ENCODE data around the gene UMODL1. TPM values are rescaled to one million over a fixed set of nuclear protein-coding genes. Genes with fewer than 3 reads are reported as not detected.

UMODL1 gene
- total and polyA plus RNA-seq, 2 donors (not counting 3 experiments of a cell fraction or from before 2014, with no cell fraction given) = not detected

DNA sequence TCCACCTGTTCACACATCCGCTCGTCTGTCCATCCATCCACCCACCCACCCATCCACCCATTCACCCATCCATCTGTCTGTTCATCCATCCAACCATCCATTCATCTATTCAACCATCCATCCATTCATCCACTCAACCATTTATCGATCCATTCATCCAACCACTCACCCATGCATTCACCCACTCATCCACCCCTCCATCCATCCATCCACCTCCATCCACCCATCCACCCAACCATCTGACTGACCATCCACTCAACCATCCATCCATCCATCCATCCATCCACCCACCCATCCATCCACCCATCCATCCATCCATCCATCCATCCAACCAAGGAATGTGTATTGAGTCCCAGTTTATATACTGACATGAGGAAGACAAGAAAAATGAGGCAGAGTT lies 73.1 kb downstream of the UMODL1 start:
- CTCF ChIA-PET = interaction anchor here (0.9 to 5.3 kb wide), 6 partner anchors 9 to 166 kb away, joined by 4 to 131 read pairs (median 10); no protein-coding TSS in a partner anchor
- dilution Hi-C loops (cut with MboI; ENCODE audit: extremely low pct_ligation_motif_present, low sequenced_read_pairs) (no loop called here), intact Hi-C loops (cut with micrococcal nuclease) (loop anchor here (10.0 kb wide), 1 partner anchor 191 kb away; no protein-coding TSS in a partner anchor)

More for the DNA sequence above, 73.1 kb downstream of the UMODL1 start:
- no peak overlapping the region for H3K27ac ChIP-seq (ENCODE audit: insufficient read depth, low read depth, low read length)
- no peak overlapping the region for H3K4me2 ChIP-seq (ENCODE audit: insufficient read depth, low read length)
- no peaks in the 10 kb centered on the region for H3K79me2 ChIP-seq (ENCODE audit: control insufficient read depth, insufficient read depth, low read length)
- no peaks in the 10 kb centered on the region for H3K36me3 ChIP-seq (ENCODE audit: control insufficient read depth in 2 of 2, extremely low read depth in 1 of 2, insufficient read depth in 2 of 2, low read length in 2 of 2)
- H3K27me3 ChIP-seq (ENCODE audit: control insufficient read depth in 2 of 2, insufficient read depth in 2 of 2, low read length in 2 of 2) = peaks cover 0 to 2% of the 10 kb centered on the region in 2 experiments
- POLR2A ChIA-PET = no interaction called here
- TF ChIP-seq MYC (IDR thresholded peaks at IDR 0.05; ENCODE audit: low read depth, low read length) = no peak
- no peak for TF ChIP-seq FOS (IDR thresholded peaks at IDR 0.05; ENCODE audit: borderline replicate concordance, insufficient read depth, low read length)
- no peak for TF ChIP-seq POLR2AphosphoS5 (IDR thresholded peaks at IDR 0.05; ENCODE audit: insufficient read depth, low read depth, low read length)
- TF ChIP-seq JUN (IDR thresholded peaks at IDR 0.05; ENCODE audit: borderline replicate concordance, insufficient read depth, insufficient read length, low read depth) = no peak
- TF ChIP-seq, protein P1, sequence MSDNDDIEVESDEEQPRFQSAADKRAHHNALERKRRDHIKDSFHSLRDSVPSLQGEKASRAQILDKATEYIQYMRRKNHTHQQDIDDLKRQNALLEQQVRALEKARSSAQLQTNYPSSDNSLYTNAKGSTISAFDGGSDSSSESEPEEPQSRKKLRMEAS (IDR thresholded peaks at IDR 0.05; ENCODE audit: insufficient read depth, insufficient read length) = no peak
- no peak for TF ChIP-seq GATA2 (IDR thresholded peaks at IDR 0.05; ENCODE audit: insufficient read depth, insufficient read length, low read depth, low read length)
- TF ChIP-seq, protein P2, sequence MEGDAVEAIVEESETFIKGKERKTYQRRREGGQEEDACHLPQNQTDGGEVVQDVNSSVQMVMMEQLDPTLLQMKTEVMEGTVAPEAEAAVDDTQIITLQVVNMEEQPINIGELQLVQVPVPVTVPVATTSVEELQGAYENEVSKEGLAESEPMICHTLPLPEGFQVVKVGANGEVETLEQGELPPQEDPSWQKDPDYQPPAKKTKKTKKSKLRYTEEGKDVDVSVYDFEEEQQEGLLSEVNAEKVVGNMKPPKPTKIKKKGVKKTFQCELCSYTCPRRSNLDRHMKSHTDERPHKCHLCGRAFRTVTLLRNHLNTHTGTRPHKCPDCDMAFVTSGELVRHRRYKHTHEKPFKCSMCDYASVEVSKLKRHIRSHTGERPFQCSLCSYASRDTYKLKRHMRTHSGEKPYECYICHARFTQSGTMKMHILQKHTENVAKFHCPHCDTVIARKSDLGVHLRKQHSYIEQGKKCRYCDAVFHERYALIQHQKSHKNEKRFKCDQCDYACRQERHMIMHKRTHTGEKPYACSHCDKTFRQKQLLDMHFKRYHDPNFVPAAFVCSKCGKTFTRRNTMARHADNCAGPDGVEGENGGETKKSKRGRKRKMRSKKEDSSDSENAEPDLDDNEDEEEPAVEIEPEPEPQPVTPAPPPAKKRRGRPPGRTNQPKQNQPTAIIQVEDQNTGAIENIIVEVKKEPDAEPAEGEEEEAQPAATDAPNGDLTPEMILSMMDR (IDR thresholded peaks at IDR 0.05; ENCODE audit: extremely low read depth in 1 of 2, insufficient read depth in 1 of 2, low read depth in 1 of 2, low read length in 2 of 2) = no peak
- TF ChIP-seq POLR2A (IDR thresholded peaks at IDR 0.05; ENCODE audit: low read depth, low read length) = no peak
- no peak for TF ChIP-seq EZH2 (IDR thresholded peaks at IDR 0.05; ENCODE audit: borderline replicate concordance, low read depth, low read length, severe bottlenecking)
- H3K9me3 ChIP-seq (replicated peaks; ENCODE audit: control insufficient read depth, insufficient read depth, low read length) = no peaks in the 10 kb centered on the region
- H4K20me1 ChIP-seq (replicated peaks; ENCODE audit: control insufficient read depth, extremely low read depth, insufficient read depth, low read length) = no peaks in the 10 kb centered on the region
- no peaks in the 10 kb centered on the region for H3K9me1 ChIP-seq (replicated peaks; ENCODE audit: control insufficient read depth, extremely low read depth, insufficient read depth, low read length)
- no peak overlapping the region for H3K9ac ChIP-seq (replicated peaks; ENCODE audit: extremely low read depth, insufficient read depth, low read length)
- H3K4me3 ChIP-seq (replicated peaks in 1 of 3; ENCODE audit: insufficient read depth in 1 of 3, low read depth in 1 of 3, low read length in 3 of 3) = no peak overlapping the region
- no TSS peak for BruUV-seq (replicated peaks)
- FAIRE-seq (no peak), DNase-seq (ENCODE audit: low read depth, low spot score) (no peak)
- H3K4me1 ChIP-seq (ENCODE audit: control insufficient read depth, extremely low read depth, insufficient read depth, low read length) = no peaks in the 10 kb centered on the region
- H2AFZ ChIP-seq (ENCODE audit: low read depth, low read length) = no peak overlapping the region

All from endothelial cell of umbilical vein (primary cell).